Measurements from ENCODE around the gene TSC1.

Gene TSC1

DNA sequence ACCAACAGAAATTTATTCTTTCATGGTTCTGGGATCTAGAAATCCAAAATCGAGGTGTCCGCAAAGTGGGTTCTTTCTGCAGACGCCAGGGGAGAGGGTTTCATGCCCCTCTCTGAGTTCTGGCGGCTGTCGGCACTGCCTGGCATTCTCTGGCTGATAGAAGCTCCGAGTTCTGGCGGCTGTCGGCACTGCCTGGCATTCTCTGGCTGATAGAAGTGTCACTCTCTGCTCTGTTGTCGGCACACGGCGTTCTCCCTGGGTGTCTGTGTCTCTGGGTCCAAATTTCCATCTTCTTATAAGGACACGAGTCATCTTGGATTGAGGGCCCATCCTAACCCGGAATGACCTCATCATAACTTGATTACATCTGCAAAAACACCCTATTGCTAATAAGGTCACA lies 41.7 kb upstream of the TSC1 start:
- Histone ChIP-seq H3K4me1 (no peaks in the 10 kb centered on the region), H2AFZ (no peak overlapping the region), H3K9ac (no peak overlapping the region), H3K79me2 (no peaks in the 10 kb centered on the region), H3K27ac (no peak overlapping the region), H3K4me2 (ENCODE audit: low read length) (no peak overlapping the region), H3K36me3 (ENCODE audit: control insufficient read depth, insufficient read depth, low read length) (no peaks in the 10 kb centered on the region), H3K27me3 (ENCODE audit: control insufficient read depth, insufficient read depth, low read length) (no peaks in the 10 kb centered on the region), H3K9me3 (ENCODE audit: control insufficient read depth, low read length) (no peaks in the 10 kb centered on the region), H3K4me3 (ENCODE audit: low read depth, low read length) (no peak overlapping the region)
- TF ChIP-seq, protein P1, sequence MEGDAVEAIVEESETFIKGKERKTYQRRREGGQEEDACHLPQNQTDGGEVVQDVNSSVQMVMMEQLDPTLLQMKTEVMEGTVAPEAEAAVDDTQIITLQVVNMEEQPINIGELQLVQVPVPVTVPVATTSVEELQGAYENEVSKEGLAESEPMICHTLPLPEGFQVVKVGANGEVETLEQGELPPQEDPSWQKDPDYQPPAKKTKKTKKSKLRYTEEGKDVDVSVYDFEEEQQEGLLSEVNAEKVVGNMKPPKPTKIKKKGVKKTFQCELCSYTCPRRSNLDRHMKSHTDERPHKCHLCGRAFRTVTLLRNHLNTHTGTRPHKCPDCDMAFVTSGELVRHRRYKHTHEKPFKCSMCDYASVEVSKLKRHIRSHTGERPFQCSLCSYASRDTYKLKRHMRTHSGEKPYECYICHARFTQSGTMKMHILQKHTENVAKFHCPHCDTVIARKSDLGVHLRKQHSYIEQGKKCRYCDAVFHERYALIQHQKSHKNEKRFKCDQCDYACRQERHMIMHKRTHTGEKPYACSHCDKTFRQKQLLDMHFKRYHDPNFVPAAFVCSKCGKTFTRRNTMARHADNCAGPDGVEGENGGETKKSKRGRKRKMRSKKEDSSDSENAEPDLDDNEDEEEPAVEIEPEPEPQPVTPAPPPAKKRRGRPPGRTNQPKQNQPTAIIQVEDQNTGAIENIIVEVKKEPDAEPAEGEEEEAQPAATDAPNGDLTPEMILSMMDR (IDR thresholded peaks at IDR 0.05), result no peak

DNA sequence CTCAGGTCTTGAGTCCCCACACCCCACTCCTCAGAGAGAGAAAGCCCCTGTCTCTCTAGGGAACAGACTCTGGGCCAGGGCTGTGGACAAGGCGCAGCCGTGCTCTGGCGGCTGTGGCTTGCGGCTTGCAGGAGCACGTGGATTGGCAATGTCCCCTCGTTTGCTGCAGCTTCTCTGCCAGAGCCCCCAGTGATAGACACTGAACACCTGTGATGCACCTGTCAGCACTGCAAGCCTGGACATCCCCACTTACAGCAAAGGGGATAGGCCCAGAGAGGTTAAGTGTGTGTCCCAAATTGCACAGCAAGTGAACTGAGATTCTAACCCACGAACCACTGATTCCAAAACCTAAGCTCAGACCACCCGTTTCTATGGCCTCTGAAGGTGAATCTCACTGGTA lies 41.1 kb upstream of the TSC1 start:
- Histone ChIP-seq H3K9ac (no peak overlapping the region), H3K36me3 (ENCODE audit: control insufficient read depth, insufficient read depth, low read length) (no peaks in the 10 kb centered on the region), H3K79me2 (no peaks in the 10 kb centered on the region), H3K4me3 (ENCODE audit: low read depth, low read length) (no peak overlapping the region), H3K4me1 (no peaks in the 10 kb centered on the region), H3K27me3 (ENCODE audit: control insufficient read depth, insufficient read depth, low read length) (no peaks in the 10 kb centered on the region), H3K27ac (no peak overlapping the region), H2AFZ (no peak overlapping the region), H3K4me2 (ENCODE audit: low read length) (no peak overlapping the region), H3K9me3 (ENCODE audit: control insufficient read depth, low read length) (no peaks in the 10 kb centered on the region)
- TF ChIP-seq, protein P1 (IDR thresholded peaks at IDR 0.05), result no peak

DNA sequence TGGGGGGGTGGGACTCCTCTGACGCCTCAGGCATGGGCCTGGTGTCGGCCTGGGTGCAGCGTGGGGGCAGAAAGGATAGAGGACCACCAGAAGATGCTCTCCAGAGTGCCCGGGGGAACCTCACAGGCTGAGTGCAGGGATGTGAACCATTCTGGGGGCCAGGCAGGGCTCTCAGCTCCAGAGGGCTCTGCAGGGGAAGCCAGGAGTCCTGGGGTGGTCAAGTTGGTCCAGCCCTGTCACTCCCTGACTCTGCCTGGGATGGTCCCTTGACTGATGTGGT lies 40.6 kb upstream of the TSC1 start:
- Histone ChIP-seq H3K4me1 (no peaks in the 10 kb centered on the region), H3K79me2 (no peaks in the 10 kb centered on the region), H3K4me2 (ENCODE audit: low read length) (no peak overlapping the region), H2AFZ (no peak overlapping the region), H3K9me3 (ENCODE audit: control insufficient read depth, low read length) (no peaks in the 10 kb centered on the region), H3K27ac (no peak overlapping the region), H3K9ac (no peak overlapping the region), H3K36me3 (ENCODE audit: control insufficient read depth, insufficient read depth, low read length) (no peaks in the 10 kb centered on the region), H3K27me3 (ENCODE audit: control insufficient read depth, insufficient read depth, low read length) (no peaks in the 10 kb centered on the region), H3K4me3 (ENCODE audit: low read depth, low read length) (no peak overlapping the region)
- TF ChIP-seq, protein P1 (IDR thresholded peaks at IDR 0.05), result no peak

DNA sequence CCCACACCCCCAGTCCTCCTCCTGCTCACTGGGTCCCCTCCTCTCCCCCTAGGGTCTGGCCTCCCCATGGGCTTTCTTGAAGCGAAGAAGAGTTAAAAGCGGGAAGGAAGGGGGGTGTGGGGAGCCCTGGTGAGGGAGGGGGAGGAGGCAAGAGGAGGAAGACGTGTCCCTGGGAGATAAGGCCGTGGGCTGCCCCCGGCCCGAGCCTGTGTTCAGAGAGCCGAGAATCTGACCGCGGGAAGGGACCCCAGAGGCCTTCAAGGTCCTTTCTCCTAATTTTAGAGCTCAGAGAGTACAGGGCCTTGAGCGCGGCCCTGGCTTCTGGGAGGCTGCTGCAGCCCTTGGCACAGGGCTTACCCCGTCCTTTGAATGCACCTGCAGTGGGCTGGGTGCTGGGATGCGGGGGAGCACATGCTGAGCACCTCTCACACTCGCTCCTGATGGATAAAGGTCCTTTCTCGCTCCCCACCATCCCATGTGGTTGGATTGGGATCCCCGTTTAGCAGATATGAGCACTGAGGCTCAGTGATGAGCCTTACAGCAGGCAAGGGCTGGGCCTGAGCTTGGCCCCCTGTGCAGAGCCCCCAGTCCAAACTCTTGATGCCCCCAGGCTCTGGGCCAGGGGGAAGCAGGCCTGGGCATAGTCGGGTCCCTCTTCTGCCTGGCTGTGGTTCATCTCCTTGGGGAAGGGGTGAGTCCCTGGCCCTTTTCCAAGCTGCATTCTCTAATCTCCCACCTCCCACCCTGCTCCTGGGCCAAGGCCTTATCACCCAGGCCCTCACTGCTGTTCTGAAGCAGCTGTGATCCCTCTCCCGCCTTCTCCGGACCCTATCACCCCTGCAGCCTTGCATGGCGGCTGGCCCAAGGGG lies 40.0 kb upstream of the TSC1 start:
- H3K4me3 ChIP-seq (ENCODE audit: low read depth, low read length), result no peak overlapping the region
- H3K4me1 ChIP-seq, result no peaks in the 10 kb centered on the region
- no peaks in the 10 kb centered on the region for H3K27me3 ChIP-seq (ENCODE audit: control insufficient read depth, insufficient read depth, low read length)
- H3K4me2 ChIP-seq (ENCODE audit: low read length), result no peak overlapping the region
- no peak overlapping the region for H2AFZ ChIP-seq
- H3K79me2 ChIP-seq, result no peaks in the 10 kb centered on the region
- H3K9me3 ChIP-seq (ENCODE audit: control insufficient read depth, low read length), result no peaks in the 10 kb centered on the region
- no peak overlapping the region for H3K9ac ChIP-seq
- H3K27ac ChIP-seq, result no peak overlapping the region
- TF ChIP-seq, protein P1 (IDR thresholded peaks at IDR 0.05), result no peak
- no peaks in the 10 kb centered on the region for H3K36me3 ChIP-seq (ENCODE audit: control insufficient read depth, insufficient read depth, low read length)

Measured in parathyroid adenoma (tissue), 2 donors.